HG03066 (cell line): ENCODE data around the gene MTAP.

ENCODE experiments used
- ATAC-seq: cut with Tn5 transposase; IDR thresholded peaks from one replicate; pipeline ENCODE4 v1.9.1; 2021; ENCODE audit warnings: low read depth; ENCODE audit not compliant: unreplicated experiment

MTAP gene

DNA sequence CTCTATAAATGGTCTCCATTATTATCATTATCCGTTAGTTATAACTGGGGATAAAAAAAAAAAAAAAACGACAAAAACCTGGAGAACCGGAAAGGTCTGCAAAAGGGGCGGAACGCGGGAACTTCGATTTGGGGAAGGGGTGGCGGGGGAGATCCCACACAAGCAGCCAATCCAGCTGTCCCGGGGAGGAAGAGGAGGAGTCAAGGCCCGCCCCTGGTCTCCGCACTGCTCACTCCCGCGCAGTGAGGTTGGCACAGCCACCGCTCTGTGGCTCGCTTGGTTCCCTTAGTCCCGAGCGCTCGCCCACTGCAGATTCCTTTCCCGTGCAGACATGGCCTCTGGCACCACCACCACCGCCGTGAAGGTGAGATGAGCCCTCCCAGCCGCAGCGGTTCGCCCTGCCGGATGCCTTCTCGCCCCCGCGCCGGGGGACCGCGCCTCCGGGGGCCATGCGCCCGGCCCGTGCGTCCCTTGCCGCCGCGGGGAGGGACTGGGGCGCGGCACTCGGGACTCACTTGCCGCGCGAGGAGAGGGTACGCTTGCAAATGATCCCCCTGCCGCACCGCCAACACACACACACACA lies at the start of gene MTAP:
Gene MTAP, plus strand, starts transcription at position 219 of the 583 bp plus-strand sequence. Its CDS starts 113 bp downstream, at position 332.
- peak; percentile 89 for ATAC-seq

DNA sequence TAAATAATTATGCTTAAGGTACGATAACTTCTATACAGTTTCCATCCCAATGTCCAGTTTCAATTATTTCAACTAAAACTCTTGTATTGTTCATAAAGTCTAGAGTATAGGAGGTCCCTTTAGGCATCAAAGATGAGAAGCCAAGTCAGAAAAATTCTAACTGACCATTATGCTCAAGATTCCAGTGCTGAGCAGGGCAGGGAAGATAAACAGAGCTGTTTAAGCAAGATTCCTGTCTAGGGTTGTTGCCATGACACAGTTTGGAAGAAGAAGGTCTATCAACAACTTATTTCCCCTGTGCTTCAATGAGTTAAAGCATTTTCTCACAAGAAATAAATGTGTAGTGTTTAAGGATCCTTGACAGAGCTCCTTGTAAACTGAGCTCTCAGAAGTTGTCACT lies 48.9 kb upstream of the MTAP start:
- no peak for ATAC-seq

DNA sequence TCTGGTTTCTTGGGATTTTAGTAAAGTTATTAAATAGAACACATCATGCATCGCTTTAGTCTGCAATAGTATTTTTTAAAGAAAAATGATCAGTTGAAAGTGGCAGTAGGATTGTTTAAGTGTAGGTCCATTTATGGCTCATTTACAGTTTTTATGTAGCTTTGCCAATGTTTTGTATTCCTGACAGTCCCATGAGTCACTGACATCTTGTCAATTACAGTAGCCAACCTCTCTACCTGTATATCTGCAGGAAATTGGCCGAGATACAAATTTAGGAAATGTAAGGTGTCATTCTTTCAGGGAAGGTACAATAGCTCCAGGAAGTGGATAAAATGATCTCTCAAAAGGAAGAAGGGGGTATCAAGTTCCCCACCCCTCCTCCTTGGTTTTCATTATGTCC lies 47.7 kb upstream of the MTAP start:
- no peak for ATAC-seq

GRCh38 chr9:21758540-21758939 lies 43.9 kb upstream of the MTAP start:
- no peak for ATAC-seq

- peak; percentile 76 for ATAC-seq
Measured at GRCh38 chr9:21761309-21761901, 41.0 kb upstream of the MTAP start.

DNA sequence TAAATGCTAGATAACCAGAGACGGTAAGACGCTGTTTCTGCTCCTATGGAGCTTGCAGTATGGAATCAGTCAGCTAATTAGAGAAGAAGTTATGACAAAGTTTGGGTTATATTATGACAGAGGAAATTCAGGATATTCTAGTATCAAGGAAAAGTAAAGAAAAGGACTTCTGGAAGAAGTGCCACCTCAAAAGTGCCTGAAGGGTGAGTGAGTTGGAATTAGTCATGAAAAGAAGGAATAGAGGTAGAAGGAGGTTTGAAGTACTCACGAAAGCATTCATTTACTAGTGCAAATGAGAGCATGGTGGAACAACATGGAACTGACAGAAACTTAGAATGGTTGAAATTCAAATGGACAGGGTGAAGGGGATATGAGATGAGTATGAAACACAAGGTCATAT lies 40.4 kb upstream of the MTAP start:
- no peak for ATAC-seq

DNA sequence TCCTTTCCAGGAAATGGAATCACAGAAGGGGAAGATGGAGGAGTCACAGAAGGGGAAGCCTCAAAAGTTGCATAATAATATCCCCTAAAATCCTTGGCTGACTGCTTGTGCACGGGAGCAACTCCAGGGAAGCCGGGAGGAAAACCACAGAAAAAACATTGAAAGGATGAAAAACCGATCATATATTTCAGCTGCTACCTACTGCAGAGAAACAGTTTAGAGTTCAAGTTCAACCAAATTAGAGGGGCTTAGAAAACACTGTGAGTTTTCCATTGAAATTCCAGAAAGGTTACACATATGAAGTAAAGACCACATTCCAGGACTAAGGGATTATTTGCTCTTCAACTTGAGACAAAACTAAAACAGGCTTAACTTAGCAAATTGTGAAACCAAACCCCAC lies 37.6 kb upstream of the MTAP start:
- ATAC-seq: no peak

GRCh38 chr9:21766096-21766495 lies 36.3 kb upstream of the MTAP start:
- no peak for ATAC-seq

DNA sequence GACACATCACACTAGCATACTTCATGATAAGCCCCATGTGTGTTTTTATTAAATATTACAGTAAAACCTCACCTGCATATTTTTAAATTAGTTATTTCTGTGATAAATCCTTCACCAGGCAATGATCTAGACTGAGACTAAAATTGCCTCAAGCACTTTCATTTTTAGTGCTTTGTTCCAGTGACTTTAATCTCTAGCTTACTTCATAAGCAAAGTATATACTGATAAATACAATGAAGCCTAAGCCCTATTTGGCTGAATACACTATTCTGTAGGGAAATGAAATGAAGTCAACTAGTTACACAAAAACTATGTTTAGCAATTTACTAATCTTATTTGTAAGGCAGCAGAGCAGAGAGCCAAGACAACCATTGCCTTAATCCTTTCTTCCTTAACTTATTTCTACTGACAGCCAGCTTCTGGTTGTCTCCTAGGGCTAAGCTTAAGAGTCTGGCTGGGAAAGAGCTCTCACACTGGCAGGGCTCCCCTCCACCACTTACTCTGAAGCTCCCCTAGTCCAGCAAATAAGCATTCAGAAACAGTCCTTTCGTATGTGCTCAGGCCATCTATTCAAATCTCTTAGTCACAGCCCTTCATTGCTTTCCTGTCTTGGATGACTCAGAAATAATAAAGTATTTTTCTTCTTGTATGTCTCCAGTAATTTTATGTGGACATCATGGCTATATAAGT lies 31.4 kb upstream of the MTAP start:
- ATAC-seq: no peak

DNA sequence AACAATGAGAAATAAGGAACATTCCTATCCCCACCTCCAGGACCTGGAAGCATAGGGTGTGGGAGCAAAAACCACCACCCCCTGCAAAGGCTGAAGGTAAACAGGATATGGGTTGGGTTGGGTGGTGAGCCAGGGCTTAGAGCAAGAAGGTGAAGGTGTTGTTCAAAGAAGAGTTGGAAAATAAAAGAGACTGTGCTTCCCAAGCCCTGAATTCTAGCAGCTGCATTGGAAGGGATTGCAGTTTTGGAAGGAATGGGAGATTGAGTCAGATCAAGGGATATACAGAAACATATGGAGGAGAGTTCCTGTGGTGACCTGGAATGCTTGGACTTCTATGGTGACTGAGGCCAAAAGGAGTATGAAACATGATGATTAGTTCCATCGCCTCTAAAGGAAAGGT lies 24.7 kb upstream of the MTAP start:
- ATAC-seq: no peak

- ATAC-seq: no peak
Measured at GRCh38 chr9:21778304-21778703, 24.1 kb upstream of the MTAP start.

- no peak for ATAC-seq
Measured at GRCh38 chr9:21779397-21779796, 23.0 kb upstream of the MTAP start.

- ATAC-seq: no peak
Measured at GRCh38 chr9:21781656-21782055, 20.8 kb upstream of the MTAP start.

- no peak for ATAC-seq
Measured at GRCh38 chr9:21782205-21782604, 20.2 kb upstream of the MTAP start.

- no peak for ATAC-seq
Measured at GRCh38 chr9:21788752-21789151, 13.7 kb upstream of the MTAP start.

DNA sequence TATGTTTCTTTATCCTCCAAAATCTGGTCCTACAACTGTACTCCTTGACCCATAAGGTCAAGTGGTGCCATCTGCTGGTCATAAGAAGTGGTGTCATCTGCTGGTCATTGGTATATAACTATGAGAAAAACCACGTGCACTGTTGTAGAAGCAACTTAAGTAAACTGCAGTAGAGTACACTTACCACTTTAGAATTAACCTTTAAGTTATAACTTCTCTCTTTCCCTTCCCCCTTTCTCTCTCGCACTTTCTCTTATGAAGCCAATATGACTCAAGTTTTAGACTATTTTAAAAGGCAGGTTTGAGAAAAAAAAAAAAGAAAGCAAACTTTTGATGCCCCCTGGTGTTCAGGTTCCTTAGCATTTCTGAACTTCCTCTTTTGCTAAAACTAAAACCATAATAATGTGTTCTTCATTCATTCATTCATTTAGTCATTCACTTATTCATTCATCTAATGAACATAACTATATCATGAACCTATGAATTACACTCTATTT lies 12.8 kb upstream of the MTAP start:
- peak; percentile 96 for ATAC-seq

GRCh38 chr9:21795483-21795882 lies 7.0 kb upstream of the MTAP start:
- ATAC-seq: no peak

- ATAC-seq: no peak
Measured at GRCh38 chr9:21796768-21797167, 5.7 kb upstream of the MTAP start.

DNA sequence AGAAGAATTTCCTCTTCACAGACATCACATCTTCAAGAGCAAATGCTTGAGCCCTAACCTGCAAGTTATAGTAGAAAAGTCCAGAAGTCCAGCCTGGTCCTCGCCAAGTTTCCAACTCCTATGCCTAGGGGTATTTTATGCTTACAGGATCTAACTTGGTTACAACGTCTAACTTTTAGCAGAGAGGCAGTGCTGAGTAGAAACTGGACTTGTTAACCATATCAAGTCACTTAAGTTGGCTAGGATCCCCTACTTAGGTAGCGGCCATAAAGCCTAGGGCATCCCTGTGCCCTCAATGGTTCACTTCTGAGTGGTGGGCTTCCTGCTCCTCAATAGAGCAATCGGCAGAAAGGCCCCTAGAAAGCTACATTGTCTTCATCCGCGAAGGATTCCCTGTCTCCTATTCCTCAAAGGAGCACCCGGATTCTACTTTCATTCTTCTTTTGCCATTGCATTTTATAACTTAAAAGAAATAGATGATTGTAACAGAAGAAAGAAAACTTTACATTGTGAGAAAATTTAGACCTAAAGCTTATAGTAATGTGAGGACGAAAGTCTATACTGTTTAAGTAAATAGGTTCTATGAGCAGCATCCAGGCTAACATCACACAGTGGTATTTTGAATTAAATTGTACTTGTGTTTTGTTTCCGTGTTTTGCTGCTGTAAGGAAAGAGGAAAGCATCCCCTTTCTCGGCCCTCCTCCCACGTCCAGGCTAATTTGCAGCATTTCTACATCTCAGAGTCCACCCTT lies 1.3 kb upstream of the MTAP start:
- ATAC-seq: no peak

- ATAC-seq: peak; percentile 17
Measured at GRCh38 chr9:21801683-21802417, 586 bp upstream of the MTAP start.

- ATAC-seq: no peak
Measured at GRCh38 chr9:21803649-21804048, 1.2 kb downstream of the MTAP start.
